HG03066 (cell line): Measurements from ENCODE around the gene LRBA.

Experiments used
- ATAC-seq: cut with Tn5 transposase; IDR thresholded peaks from one replicate; pipeline ENCODE4 v1.9.1; 2021; ENCODE audit warnings: low read depth; ENCODE audit not compliant: unreplicated experiment

The LRBA gene

GRCh38 chr4:150817804-150818528 is 197.1 kb downstream of the LRBA start:
- no peak for ATAC-seq

GRCh38 chr4:150817017-150817416 is 198.1 kb downstream of the LRBA start:
- no peak for ATAC-seq

GRCh38 chr4:150816491-150816890 is 198.6 kb downstream of the LRBA start:
- no peak for ATAC-seq

- no peak for ATAC-seq
Measured at GRCh38 chr4:150814873-150815272, 200.2 kb downstream of the LRBA start.

- ATAC-seq: no peak
Measured at GRCh38 chr4:150805183-150806025, 209.7 kb downstream of the LRBA start.

- ATAC-seq: no peak
Measured at GRCh38 chr4:150801833-150802232, 213.3 kb downstream of the LRBA start.

DNA sequence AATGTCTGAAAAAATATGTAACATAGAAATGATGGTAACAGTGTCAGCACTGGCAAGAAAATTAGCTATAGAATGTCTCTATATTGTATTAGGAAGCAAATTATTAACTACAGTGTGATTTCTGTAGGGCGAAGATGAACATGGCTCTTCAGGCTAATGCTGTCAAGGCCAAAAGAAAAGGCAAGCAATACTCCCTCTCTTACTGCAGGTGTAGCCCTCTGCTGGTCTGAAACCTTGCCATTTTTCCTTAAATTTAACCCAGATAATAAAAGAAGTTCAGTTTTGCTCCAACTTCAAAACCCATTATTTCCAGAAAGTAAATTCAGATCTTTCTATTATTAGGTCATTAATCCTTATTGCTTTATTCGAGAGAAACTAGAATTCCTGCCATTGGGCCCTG is 215.9 kb downstream of the LRBA start:
- ATAC-seq: no peak

DNA sequence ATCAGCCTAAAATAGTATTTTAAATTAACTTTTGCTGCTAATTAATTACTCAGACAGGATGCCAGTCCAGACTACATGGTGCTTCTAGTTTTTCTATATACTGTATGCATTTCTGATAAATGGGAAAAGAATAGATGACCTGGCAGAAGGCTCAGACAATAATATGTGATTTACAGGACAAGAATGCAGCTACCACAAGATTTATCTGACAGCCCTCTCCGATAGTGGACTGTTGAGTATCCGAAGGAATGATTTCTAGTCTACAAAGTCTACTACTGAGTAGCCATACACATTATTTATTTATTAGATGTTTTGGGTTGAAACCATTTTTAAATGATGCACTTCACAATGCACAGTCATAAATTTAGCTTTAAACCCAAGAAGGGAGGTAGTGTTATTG is 220.4 kb downstream of the LRBA start:
- no peak for ATAC-seq

DNA sequence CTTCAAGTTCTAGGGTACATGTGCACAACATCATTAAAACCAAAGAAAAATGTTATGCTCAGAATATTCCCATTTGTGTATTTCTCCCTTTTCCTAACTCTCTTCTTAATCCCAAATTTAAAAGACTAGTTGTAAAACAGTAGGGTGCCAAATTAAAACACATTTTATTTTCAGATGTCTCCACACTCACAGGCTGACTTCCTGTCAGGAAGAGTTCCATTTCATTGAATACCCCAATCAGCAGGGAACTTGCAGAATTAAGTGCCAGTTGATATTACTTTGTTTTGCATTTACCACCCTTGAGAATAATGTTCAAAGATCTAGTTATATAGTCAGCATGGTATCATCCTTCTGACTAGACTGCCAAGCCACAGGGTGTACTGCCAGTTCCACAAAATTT is 225.2 kb downstream of the LRBA start:
- no peak for ATAC-seq

- ATAC-seq: no peak
Measured at GRCh38 chr4:150784939-150785338, 230.1 kb downstream of the LRBA start.

DNA sequence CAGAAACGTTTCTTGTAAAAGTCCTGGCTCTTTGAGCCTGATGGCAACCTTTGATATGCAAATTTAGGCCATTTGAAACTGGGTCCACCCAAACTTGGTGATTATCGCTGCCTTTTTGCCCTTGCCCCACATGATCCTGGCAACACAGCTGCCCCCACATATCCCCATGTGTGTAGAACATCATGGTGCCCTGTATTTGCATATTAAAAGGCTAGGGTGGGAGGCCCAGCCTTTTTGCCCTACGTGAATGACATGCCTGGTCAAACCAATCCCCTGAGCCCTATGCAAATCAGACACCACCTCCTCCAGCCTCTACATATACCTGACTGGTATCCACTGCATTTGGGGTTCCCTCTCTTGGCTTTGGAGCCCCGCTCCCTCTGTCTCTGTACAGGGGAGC is 230.8 kb downstream of the LRBA start:
- ATAC-seq: no peak

GRCh38 chr4:150782921-150783320 is 232.2 kb downstream of the LRBA start:
- ATAC-seq: no peak

DNA sequence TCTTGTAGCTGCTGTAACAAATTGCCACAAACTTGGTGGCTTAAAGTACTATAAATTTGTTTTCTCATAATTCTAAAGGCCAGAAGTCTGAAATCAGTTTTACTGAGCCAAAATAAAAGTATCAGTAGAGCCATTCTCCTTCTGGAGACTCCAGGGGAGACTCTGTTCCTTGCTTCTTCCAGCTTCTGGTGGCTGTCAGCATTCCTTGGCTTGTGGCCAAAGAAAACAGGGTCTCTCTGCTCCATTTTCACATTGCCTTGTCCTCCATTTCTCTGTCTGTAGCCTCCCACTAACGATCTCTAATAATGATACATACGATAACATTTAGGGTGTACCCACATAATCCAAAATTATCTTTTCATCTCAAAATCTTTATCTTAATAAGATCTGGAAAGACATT is 232.8 kb downstream of the LRBA start:
- ATAC-seq: no peak

GRCh38 chr4:150781191-150781590 is 233.9 kb downstream of the LRBA start:
- ATAC-seq: no peak

- ATAC-seq: no peak
Measured at GRCh38 chr4:150779707-150780106, 235.4 kb downstream of the LRBA start.

GRCh38 chr4:150773729-150774449 is 241.2 kb downstream of the LRBA start:
- ATAC-seq: no peak

DNA sequence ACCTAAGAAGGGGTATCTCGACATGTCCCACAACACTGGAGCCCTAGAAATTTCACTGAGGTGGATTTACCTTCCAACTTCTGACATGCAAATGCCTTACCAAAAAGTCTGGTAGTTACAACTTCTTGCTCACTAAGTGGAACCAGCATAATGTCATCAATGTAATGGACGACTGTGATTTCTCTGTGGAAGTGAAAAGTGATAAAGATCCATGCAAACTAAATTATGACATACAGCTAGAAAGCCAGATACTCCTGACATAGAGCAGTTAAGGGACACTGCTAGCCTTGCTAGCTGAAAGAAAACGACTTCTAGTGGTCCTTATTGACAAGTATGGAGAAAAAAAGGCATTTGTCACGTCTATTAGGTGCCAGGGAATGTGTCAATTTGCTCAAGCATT is 242.1 kb downstream of the LRBA start:
- ATAC-seq: no peak

DNA sequence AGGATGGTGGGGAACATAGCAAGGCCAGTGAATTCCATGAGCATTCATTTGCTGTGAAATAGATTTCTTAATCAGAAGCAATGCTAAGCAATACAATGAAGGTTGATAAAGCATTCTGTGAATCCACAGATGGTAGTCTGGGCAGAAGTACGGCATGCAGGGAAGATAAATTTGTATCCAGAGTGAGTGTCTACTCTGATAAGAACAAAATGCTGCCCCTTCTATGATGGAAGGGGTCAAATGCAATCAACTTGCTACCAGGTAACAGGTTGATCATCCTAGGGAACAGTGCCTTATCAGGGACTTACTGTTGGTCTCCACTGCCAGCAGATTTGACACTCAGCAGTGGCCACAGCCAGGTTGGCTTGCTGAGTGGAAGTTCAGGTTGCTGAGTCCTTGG is 243.7 kb downstream of the LRBA start:
- no peak for ATAC-seq

DNA sequence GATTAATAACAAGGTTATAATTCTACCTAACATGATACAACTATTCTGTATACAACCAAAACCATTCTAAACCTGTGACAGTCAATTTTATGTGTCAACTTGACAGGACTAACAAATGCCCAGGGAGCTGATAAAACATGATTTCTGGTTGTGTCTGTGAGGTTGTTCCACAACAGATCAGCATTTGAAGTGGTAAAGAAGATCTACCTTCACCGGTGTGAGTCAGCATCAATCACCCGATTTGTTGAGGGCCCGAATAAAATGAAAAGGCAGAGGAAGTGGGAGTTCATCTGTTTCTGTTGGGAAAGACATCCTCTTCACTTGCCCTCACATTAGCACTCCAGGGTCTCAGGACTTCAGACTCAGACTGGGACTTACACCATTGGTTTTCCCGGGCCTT is 245.2 kb downstream of the LRBA start:
- no peak for ATAC-seq

DNA sequence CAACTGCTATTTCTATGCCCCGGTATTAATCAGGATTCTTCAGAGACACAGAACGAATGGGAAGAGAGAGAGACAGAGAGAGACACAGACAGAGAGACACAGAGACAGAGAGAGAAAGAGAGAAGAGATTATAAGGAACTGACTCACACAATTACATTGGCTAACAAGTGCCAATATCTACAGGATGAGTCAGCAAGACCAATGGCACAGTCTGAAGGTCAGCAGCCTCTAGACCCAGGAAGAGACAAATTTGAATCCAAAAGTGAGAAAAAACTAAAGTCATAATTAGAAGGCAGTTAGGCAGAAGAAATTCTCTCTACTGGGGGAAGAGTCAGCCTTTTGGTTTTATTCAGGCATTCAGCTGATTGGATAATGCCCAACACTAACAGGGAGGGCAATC is 245.8 kb downstream of the LRBA start:
- no peak for ATAC-seq

GRCh38 chr4:150768497-150768896 is 246.6 kb downstream of the LRBA start:
- no peak for ATAC-seq
